Stimulated activated CD8-positive, alpha-beta memory T cell treated with anti-CD3 and anti-CD28 coated beads, Interleukin-12 subunit alpha, Interleukin-12 subunit beta, amount 100 ng/mL, for 24 hours (primary cell): ENCODE results near the gene ATP2B2.

Experiments
- DNase-seq: peaks from one replicate; pipeline ENCODE4 v3.0.0-alpha.2; 2020; ENCODE audit errors: extremely low read depth

Gene ATP2B2

DNA sequence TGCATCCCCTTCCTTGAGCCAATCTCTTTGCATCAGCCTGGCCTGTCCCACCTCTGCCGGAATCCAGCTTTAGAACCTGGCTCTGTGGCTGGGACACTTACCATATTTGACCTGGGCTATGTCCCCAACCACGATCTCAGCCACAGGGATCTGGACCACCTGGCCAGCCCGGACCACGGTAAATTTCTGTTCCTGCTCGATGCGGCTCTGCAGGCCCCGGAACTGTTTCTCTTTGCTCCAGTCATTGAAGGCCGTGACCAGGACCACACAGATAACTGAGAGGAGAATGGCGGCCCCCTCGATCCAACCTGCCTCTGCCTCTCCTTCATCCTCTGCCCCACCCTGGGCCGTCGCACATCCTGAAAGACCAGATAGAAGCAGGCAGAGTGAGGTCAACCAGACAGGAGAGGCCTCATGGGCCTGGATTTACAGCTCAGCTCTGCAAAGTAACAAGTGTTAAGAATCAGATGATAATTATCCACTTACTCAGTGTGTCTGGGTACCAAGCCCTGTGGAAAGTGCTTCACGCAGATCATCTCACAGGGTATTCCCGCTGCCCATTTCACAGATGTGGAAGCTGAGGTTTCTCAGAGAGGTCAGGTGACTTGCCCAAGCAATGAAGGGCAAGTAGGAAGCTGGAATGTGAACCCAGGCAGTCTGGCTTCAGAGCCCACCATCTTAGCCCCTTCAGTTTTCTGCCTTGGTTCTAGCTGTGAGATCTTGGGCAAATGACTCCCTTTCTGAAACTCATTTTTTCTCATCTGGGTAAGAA, 103.2 kb downstream of the ATP2B2 start:
- no peak for DNase-seq

DNA sequence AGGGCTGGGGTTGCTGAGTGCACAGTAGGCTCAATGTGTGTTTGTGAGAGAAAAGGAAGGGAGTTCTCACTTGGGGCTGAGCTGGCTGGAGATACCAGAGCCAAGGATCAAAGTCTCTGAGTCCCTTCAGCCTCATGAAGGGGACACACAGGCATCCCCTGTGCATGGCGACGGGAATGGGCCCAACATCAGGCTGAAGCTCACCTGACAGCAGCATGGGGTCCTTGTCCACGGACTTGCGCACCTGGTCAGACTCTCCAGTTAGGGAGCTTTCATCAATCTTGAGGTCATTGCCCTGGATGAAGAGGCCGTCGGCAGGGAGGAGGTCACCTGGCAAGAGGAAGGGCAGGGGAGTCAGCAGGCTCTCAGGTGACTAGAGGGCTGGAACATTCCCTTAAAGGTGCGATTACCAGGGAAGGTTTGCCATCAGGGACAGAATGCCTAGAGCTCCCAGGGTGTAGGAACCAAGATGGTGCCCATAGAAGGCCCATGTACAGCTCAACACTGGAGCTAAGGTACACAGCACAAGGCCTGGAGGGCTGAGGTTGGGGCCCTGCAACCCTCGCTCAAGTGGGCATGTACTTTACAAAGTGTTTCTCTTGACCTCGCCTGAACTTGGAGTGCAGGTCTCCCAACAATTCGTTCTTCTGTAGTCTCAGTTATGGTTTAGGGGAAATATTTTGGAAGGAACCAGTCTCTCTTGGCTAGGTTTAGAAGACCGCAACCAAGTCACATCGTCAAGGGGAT, 104.5 kb downstream of the ATP2B2 start:
- DNase-seq, result no peak

- no peak for DNase-seq
Measured at GRCh38 chr3:10400050-10400748, 105.2 kb downstream of the ATP2B2 start.

GRCh38 chr3:10399634-10400033, 105.8 kb downstream of the ATP2B2 start:
- no peak for DNase-seq

- DNase-seq, result no peak
Measured at GRCh38 chr3:10398341-10398740, 107.0 kb downstream of the ATP2B2 start.

- no peak for DNase-seq
Measured at GRCh38 chr3:10397879-10398278, 107.5 kb downstream of the ATP2B2 start.

DNA sequence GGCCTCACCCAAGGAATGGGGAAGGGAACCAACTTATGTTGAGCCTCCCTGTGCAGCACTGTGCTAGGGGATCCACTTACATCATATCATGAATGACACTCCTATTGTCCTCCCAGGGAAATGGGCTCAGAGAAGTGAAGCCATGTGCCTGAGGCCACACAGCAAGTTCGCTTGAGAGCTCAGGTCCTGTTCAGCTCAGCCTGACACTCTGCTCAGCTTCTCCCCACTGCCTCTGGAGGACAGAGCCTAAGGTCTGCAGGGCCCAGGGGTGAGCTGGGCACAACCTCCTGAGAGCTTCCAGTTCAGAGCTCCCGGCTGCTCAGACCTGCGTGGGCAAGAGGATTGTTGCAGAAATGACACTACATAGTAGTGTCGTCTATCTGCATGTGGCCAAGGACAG, 108.5 kb downstream of the ATP2B2 start:
- DNase-seq, result no peak

- DNase-seq, result no peak
Measured at GRCh38 chr3:10396083-10396482, 109.3 kb downstream of the ATP2B2 start.

DNA sequence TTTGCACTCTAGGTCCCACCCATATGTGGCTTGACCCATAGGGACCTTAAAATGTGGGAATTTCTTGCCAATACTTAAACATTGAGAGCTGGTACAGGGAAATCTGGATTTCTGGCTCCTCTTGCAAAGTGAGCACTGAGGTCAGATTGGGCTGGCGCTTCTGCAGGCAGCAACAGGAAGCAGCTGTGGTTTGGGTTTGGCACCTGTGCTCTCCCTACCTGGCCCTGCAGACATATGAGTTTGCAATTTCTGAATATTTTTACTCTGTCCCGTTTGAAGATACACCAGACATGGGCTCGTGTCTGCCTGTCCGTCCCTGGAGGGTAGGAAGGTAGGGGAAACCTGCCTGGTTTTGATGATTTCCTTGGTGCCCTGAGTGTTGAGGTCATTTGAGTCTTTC, 109.7 kb downstream of the ATP2B2 start:
- DNase-seq, result no peak

DNA sequence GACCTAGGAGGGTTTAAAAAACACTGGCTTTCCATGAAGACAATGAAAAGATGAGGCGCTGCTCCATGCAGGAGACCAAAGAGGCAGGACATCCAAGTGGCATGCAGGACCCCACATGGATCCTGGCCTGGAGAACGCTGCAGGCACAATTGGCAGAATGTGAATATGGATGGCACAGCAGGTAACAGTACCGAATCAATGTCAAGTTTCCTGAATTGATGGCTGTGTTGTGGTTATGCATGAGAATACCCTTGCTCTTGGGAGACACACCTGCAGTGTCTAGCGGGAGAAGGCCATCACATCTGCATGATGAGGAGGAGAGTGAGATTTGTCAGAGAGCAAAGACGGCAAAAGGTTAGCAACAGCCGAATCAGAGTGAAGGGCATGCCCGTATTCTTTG, 110.2 kb downstream of the ATP2B2 start:
- DNase-seq, result no peak

DNA sequence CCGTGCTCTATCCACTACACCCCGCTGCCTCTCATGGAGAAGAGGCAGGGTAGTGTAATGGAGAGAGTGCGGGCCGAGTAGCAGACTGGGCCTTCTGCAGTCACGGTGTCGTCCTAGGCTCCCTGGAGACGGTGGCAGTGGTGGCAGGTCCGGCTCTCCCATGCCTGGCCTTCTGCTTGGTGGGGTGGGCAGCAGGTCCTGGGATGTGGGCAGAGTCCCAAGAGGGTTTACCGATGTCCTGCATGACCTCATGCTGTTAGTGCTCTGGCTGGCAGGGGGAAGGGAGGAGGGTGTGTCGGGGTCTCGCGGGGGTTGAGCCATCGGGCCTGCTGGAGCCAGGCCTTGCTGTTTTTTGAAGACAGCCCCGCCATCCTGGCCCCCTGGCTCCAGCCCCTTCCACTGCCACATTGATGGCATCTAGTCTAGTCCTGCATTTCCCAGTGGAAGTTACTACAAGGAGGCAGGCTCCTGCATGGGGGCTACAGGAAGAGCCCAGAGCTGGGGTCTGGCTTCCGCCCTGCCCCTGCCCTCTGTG, 110.8 kb downstream of the ATP2B2 start:
- no peak for DNase-seq

- DNase-seq, result no peak
Measured at GRCh38 chr3:10393514-10393913, 111.9 kb downstream of the ATP2B2 start.

DNA sequence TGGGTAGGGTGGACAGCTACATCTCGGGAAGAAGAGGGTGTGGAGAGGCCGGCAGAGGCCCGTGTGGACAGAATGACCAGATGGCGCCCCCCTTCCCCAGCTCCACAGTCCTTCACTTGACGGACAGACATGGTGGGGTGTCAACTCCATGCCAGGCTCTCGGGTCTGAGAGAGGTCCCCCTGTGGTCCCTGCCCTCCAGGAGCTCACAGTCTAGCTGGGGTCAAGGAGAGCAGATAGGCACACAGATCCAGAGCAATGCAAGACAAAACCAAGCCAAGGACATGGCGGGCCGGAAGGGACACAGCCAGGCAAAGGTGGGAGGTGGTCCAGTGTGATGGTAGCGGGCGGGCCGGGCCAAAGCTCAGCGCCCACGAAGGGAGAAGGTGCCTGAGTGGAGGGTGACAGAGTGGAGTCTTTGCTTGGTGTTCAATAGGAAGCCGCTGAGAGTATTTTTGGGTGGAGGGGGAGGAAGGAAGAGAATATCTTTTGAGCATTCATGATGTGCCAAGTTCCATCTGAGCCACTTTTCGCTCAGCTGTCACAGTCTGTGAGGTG, 112.4 kb downstream of the ATP2B2 start:
- no peak for DNase-seq

DNA sequence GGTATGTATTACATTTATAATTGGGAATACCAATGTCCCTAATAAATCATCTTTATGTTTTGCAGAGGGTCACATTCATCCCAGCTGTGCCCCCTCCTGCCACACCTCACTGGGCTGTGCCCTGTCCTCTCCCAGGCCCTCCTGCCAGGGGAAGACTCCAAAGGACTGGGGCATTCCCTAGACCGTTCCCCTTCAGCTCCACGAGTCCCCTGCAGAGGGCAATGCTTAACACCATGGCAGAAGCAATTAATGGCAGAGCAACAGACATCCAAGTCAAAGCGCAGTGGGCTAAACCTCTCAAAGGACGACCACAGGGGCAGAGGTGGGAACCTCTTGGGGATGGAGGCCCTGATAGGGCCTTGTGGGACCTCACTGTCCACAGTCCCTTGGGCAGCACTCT, 113.1 kb downstream of the ATP2B2 start:
- DNase-seq, result no peak

- DNase-seq, result no peak
Measured at GRCh38 chr3:10391391-10391790, 114.0 kb downstream of the ATP2B2 start.

DNA sequence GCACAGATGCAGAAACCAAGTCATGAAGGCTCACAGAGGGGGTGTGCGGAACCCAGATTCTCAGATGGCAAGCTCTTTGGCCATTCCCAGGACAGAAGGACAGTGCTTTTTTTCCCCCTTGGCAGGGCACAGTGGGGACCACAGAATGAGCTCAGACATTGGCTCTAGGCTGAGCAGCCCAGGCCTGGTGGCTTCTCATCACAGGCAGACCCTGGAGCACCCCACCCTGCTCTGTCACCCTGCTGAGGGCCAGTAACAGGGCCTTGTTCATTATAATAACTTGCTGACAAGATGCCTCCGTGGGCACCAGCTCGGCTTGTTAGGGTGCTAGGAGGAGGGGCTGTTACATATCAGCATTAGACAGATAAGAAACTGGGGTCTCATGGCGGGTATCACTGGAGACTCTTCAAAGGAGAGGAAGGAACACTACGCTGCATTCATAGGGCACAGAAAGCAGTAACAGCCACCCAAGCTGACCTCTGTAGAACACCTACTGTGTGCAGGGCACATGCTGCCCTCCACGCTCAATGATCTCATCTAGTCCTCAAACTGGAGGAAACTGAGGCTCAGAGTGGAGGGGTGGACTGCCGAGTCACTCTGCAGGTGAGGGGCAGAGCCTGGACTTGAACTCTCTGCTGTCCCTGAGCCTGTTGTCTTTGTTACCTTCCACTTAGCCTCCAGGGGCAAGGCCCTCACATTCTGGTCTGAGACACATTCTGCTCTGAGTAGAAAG, 114.6 kb downstream of the ATP2B2 start:
- no peak for DNase-seq

GRCh38 chr3:10389995-10390394, 115.4 kb downstream of the ATP2B2 start:
- no peak for DNase-seq

- DNase-seq, result no peak
Measured at GRCh38 chr3:10389339-10389738, 116.0 kb downstream of the ATP2B2 start.

DNA sequence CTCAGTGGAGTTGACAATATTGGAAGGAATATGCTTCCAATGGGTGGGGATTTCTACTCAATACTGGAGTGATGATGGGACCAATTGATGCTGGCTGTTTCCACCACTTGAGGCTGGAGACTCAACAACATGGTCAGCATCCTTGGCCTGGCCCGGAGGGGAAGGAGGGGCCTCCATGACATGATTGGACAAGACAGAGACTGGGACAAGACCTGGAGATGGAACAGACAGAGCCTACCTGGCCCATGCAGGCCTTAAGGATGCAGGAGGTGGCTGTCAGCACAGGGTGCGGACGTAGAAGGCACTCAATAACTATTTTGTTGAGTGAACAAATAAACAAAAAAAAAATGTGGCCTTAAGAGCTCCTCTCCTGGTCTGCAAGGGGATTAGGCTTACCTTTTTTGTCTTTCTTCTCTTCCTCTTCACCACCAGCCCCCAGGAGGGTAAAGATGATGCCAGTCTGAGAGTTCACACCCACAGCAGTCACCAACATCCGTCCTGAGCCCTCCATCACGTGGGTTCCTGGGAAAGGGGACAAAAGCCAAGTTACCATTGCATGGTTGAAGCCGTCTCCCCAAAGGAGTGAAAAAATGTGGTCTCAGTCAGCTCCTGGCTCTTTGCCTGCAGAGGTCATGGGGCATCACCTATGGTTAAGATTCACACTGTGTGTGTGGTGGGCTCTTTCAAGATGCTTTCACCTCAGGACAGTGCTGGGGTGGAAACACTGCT, 117.3 kb downstream of the ATP2B2 start:
- no peak for DNase-seq

DNA sequence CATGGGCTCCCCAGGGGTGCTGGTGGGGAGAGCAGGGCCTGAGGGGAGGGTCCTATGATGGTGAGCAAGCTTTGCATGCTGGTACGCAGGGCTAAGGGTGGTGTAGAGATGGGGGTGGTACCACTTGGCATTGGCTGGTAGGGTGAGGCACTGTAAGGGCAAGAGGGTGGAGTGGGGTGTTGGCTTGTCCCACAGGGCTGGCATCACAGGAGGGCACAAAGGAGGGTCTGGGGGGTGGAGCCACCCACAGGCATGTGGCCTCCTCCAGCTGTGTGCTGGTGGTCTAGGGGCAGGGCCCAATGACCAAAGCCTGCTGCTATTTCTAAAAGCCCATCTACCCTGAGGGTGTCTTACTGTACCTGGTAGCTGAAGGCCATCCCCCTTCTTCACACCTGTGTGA, 119.3 kb downstream of the ATP2B2 start:
- DNase-seq, result no peak
